ENCODE data around the gene RPL22. TPM values are rescaled to one million over a fixed set of nuclear protein-coding genes. Genes with fewer than 3 reads are reported as not detected.
A peak's percentile ranks its signal among the peaks of the same experiment; 100 is the strongest.

The RPL22 gene
- total and polyA plus RNA-seq, 2 of the 13 experiments (the other 11 are each of a cell fraction or from before 2014, with no cell fraction given): 214 to 545 TPM

GRCh38 chr1:6205849-6206519 is 6.6 kb upstream of the RPL22 start, which contains the start of gene RNF207 (continued):
- TF ChIP-seq, protein P1, sequence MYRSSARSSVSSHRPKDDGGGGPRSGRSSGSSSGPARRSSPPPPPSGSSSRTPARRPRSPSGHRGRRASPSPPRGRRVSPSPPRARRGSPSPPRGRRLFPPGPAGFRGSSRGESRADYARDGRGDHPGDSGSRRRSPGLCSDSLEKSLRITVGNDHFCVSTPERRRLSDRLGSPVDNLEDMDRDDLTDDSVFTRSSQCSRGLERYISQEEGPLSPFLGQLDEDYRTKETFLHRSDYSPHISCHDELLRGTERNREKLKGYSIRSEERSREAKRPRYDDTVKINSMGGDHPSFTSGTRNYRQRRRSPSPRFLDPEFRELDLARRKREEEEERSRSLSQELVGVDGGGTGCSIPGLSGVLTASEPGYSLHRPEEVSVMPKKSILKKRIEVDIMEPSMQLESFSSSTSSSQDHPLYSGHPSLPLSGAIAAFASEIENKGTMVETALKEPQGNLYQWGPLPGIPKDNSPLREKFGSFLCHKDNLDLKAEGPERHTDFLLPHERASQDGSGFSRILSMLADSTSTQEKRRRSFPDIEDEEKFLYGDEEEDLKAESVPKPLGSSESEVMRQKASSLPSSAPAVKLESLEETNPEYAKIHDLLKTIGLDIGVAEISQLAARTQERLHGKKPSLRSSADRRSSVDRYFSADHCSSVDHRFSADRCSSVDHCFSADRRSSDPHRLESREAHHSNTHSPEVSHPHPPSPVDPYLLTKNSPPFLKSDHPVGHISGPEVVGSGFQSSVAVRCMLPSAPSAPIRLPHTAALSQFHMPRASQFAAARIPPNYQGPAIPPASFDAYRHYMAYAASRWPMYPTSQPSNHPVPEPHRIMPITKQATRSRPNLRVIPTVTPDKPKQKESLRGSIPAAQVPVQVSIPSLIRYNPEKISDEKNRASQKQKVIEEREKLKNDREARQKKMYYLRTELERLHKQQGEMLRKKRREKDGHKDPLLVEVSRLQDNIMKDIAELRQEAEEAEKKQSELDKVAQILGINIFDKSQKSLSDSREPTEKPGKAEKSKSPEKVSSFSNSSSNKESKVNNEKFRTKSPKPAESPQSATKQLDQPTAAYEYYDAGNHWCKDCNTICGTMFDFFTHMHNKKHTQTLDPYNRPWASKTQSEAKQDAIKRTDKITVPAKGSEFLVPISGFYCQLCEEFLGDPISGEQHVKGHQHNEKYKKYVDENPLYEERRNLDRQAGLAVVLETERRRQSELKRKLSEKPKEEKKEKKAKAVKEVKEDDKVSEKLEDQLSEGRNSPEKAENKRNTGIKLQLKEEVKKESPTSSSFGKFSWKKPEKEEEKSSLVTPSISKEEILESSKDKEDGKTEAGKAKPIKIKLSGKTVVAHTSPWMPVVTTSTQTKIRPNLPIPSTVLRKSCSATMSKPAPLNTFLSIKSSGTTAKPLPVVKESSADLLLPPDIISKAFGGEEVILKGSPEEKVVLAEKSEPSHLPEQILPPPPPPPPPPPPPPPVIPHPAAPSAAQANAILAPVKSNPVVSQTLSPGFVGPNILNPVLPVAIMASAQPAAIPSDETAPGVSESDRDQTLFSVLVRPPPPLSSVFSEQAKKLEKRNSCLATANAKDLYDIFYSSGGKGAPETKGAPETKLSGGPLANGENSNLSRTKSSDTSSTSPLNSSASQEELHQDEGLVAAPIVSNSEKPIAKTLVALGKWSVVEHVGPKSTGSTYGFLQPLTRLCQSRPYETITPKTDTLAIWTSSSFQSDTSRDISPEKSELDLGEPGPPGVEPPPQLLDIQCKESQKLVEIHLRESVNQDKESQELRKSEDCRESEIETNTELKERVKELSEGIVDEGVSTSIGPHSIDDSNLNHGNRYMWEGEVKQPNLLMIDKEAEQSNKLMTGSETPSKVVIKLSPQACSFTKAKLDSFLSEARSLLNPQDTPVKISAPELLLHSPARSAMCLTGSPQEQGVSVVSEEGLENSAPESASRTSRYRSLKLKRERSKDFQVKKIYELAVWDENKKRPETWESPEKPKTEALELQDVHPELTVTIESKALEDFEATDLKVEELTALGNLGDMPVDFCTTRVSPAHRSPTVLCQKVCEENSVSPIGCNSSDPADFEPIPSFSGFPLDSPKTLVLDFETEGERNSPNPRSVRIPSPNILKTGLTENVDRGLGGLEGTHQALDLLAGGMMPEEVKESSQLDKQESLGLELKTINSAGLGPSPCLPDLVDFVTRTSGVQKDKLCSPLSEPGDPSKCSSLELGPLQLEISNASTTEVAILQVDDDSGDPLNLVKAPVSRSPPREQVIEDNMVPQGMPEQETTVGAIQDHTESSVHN (CRISPR knock-in tag; IDR thresholded peaks at IDR 0.05): no peak
- TF ChIP-seq TERF1 (CRISPR knock-in tag; IDR thresholded peaks at IDR 0.05): no peak
- TF ChIP-seq, protein P2, sequence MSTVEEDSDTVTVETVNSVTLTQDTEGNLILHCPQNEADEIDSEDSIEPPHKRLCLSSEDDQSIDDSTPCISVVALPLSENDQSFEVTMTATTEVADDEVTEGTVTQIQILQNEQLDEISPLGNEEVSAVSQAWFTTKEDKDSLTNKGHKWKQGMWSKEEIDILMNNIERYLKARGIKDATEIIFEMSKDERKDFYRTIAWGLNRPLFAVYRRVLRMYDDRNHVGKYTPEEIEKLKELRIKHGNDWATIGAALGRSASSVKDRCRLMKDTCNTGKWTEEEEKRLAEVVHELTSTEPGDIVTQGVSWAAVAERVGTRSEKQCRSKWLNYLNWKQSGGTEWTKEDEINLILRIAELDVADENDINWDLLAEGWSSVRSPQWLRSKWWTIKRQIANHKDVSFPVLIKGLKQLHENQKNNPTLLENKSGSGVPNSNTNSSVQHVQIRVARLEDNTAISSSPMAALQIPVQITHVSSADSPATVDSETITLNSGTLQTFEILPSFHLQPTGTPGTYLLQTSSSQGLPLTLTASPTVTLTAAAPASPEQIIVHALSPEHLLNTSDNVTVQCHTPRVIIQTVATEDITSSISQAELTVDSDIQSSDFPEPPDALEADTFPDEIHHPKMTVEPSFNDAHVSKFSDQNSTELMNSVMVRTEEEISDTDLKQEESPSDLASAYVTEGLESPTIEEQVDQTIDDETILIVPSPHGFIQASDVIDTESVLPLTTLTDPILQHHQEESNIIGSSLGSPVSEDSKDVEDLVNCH (CRISPR knock-in tag; IDR thresholded peaks at IDR 0.05): no peak
- no peak for TF ChIP-seq ZNF337 (CRISPR knock-in tag; IDR thresholded peaks at IDR 0.05; ENCODE audit: borderline replicate concordance, low read depth)
- no peak; the same call in none of the 2 replicates for TF ChIP-seq ZNF747 (CRISPR knock-in tag; IDR thresholded peaks at IDR 0.05; ENCODE audit: borderline replicate concordance)
- TF ChIP-seq ZNF720 (CRISPR knock-in tag; IDR thresholded peaks at IDR 0.05): no peak
- peak; percentile 68; the same call in 1 of the 2 replicates for TF ChIP-seq ZNF598 (CRISPR knock-in tag; IDR thresholded peaks at IDR 0.05; ENCODE audit: borderline replicate concordance)
- TF ChIP-seq MIER3 (CRISPR knock-in tag; IDR thresholded peaks at IDR 0.05; ENCODE audit: borderline replicate concordance): no peak; the same call in 1 of the 2 replicates
- peak; percentile 78 for TF ChIP-seq SALL1 (CRISPR knock-in tag; IDR thresholded peaks at IDR 0.05)
- TF ChIP-seq TFE3 (CRISPR knock-in tag; IDR thresholded peaks at IDR 0.05): no peak
- TF ChIP-seq GTF2F1 (IDR thresholded peaks at IDR 0.05; ENCODE audit: low read length): no peak
- TF ChIP-seq ZNF510 (CRISPR knock-in tag; IDR thresholded peaks at IDR 0.05; ENCODE audit: low read depth): peak; percentile 93; the same call in 1 of the 2 replicates
- TF ChIP-seq ZFAT (CRISPR knock-in tag; conservative IDR thresholded peaks at IDR 0.05): 0 out of 2 replicates have a peak, but pooled peaks have one; percentile 53
- TF ChIP-seq NBN (conservative IDR thresholded peaks at IDR 0.05): no peak
- TF ChIP-seq, protein P3, sequence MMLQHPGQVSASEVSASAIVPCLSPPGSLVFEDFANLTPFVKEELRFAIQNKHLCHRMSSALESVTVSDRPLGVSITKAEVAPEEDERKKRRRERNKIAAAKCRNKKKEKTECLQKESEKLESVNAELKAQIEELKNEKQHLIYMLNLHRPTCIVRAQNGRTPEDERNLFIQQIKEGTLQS (CRISPR knock-in tag; IDR thresholded peaks at IDR 0.05): no peak
- no peak for TF ChIP-seq NCOR1 (IDR thresholded peaks at IDR 0.05; ENCODE audit: borderline replicate concordance, low read length)
